Peyer's patch (tissue), 4 donors: ENCODE measurements around the gene TNK2.

Experiments used
- POLR2A ChIP-seq, 2 donors: fragments of 450-650 bp; IDR thresholded peaks; one replicate each; pipeline ENCODE4 v1.5.1; 2017; ENCODE audit warnings: antibody characterized with exemption in 2 of 2, mild to moderate bottlenecking in 2 of 2, moderate library complexity in 2 of 2
- TF ChIP-seq, protein P1 (sequence below), 6 experiments: fragments of 450-650 bp in 4 of 6; fragments of 200-600 bp in 2 of 6; sonication (generic) in 1 of 6; IDR thresholded peaks; one replicate each; pipeline ENCODE4 v1.5.1; 2017 to 2019; ENCODE audit warnings: antibody characterized with exemption in 6 of 6, mild to moderate bottlenecking in 3 of 6, moderate library complexity in 1 of 6

DNA sequence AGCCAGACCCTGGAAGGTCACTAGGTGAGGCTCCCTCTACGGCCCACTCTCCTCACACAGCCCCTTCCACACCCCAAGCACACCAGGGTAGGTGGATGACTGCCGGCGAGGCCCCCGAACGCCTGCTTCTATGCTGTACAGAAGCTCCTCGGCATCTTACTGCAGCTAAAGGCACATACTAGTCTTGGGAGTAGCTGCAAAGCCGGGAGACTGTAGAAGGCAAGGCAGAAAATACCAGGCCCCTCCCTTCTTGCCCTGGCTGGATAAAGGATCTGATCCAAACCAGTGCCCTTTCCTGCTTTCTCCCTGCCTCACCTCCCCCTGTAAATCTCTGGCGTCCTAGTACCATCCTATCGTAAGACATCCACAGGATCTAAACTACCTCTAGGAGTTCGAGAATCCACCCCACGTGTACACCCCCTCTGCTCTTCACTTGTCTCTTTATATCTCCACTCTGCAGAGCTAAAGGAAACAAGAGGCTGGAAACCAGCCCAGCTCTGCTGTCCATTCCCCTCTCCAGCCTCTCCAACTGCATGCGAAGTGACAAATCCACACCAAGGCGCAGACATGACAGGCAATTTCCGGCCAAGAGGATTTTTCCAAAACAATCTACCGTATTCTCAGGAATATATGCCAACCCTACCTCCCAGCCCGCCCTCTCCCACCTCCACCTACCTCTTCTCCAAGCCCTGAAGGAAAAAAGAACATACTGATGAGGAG lies 11.8 kb downstream of the TNK2 start:
- TF ChIP-seq, protein P1, sequence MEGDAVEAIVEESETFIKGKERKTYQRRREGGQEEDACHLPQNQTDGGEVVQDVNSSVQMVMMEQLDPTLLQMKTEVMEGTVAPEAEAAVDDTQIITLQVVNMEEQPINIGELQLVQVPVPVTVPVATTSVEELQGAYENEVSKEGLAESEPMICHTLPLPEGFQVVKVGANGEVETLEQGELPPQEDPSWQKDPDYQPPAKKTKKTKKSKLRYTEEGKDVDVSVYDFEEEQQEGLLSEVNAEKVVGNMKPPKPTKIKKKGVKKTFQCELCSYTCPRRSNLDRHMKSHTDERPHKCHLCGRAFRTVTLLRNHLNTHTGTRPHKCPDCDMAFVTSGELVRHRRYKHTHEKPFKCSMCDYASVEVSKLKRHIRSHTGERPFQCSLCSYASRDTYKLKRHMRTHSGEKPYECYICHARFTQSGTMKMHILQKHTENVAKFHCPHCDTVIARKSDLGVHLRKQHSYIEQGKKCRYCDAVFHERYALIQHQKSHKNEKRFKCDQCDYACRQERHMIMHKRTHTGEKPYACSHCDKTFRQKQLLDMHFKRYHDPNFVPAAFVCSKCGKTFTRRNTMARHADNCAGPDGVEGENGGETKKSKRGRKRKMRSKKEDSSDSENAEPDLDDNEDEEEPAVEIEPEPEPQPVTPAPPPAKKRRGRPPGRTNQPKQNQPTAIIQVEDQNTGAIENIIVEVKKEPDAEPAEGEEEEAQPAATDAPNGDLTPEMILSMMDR (IDR thresholded peaks at IDR 0.05), result no peak
- no peak for TF ChIP-seq POLR2A (IDR thresholded peaks at IDR 0.05)
